ENCODE measurements around the gene SEMA4B. TPM values are rescaled to one million over a fixed set of nuclear protein-coding genes. Genes with fewer than 3 reads are reported as not detected.
A peak's percentile ranks its signal among the peaks of the same experiment; 100 is the strongest.

The SEMA4B gene
- total RNA-seq, 2 donors from 2014 or later: 26.9 to 38.4 TPM

DNA sequence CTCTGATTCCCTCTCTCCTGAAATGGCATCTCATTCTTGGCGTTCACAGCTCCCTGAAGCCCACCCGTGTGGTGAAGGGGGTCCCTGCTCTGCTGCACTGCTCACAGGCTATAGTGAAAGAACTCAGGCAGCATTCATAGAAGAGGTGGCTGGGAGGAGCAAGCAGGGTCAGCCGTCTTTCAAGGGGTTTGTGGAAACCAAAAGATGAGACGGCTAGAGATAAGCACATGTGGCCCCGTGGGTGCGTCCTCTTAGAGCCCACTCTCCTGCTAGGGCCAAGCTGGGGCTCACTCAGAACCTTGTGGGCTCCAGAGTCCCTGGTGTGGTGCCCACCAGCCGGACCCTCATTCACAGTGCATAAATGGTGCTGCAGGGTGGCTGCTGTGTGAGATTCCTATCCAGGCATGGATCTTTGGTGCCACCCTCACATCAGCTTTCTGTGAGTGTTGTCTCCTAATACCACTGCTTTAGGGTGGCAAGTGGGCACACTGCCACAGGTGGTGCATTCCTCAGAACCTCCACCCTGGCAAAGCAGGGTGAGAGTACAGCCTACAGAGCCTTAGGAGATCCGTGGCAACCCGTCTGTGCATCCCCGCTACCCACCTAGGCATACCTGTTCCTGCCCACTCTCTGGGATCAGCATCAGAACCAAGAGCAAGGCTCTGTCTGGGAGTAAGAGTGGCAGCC lies 11.2 kb upstream of the SEMA4B start:
- Histone ChIP-seq H3K36me3 (no peaks in the 10 kb centered on the region), H3K4me1 (ENCODE audit: control insufficient read depth in 1 of 2, low read depth in 2 of 2) (peaks cover 17 to 44% of the 10 kb centered on the region in 2 donors), H3K4me3 (no peak overlapping the region), H3K9me3 (no peaks in the 10 kb centered on the region), H3K27me3 (replicated peaks; ENCODE audit: insufficient read depth) (no peaks in the 10 kb centered on the region), H3K27ac (no peak overlapping the region)
- ATAC-seq (ENCODE audit: insufficient number of reproducible peaks, low FRiP score, low read depth) (no peak), DNase-seq (ENCODE audit: low spot score) (no peak)
- TF ChIP-seq, protein P1, sequence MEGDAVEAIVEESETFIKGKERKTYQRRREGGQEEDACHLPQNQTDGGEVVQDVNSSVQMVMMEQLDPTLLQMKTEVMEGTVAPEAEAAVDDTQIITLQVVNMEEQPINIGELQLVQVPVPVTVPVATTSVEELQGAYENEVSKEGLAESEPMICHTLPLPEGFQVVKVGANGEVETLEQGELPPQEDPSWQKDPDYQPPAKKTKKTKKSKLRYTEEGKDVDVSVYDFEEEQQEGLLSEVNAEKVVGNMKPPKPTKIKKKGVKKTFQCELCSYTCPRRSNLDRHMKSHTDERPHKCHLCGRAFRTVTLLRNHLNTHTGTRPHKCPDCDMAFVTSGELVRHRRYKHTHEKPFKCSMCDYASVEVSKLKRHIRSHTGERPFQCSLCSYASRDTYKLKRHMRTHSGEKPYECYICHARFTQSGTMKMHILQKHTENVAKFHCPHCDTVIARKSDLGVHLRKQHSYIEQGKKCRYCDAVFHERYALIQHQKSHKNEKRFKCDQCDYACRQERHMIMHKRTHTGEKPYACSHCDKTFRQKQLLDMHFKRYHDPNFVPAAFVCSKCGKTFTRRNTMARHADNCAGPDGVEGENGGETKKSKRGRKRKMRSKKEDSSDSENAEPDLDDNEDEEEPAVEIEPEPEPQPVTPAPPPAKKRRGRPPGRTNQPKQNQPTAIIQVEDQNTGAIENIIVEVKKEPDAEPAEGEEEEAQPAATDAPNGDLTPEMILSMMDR (IDR thresholded peaks at IDR 0.05): no peak

- Histone ChIP-seq H3K4me3 (no peak overlapping the region), H3K27me3 (replicated peaks; ENCODE audit: insufficient read depth) (no peaks in the 10 kb centered on the region), H3K9me3 (no peaks in the 10 kb centered on the region), H3K36me3 (no peaks in the 10 kb centered on the region), H3K4me1 (ENCODE audit: control insufficient read depth in 1 of 2, low read depth in 2 of 2) (peaks cover 17 to 36% of the 10 kb centered on the region in 2 donors), H3K27ac (no peak overlapping the region)
- TF ChIP-seq, protein P1 (IDR thresholded peaks at IDR 0.05): no peak
- DNase-seq (ENCODE audit: low spot score) (no peak), ATAC-seq (ENCODE audit: insufficient number of reproducible peaks, low FRiP score, low read depth) (no peak)
These were observed 10.4 kb upstream of the SEMA4B start for GRCh38 chr15:90190606-90191343.

GRCh38 chr15:90191344-90191687 lies 9.8 kb upstream of the SEMA4B start:
- Histone ChIP-seq H3K27ac (peak overlapping the region; percentile 44 to 47), H3K27me3 (replicated peaks; ENCODE audit: insufficient read depth) (no peaks in the 10 kb centered on the region), H3K9me3 (no peaks in the 10 kb centered on the region), H3K4me1 (ENCODE audit: control insufficient read depth in 1 of 2, low read depth in 2 of 2) (peaks cover 17 to 36% of the 10 kb centered on the region in 2 donors), H3K36me3 (no peaks in the 10 kb centered on the region), H3K4me3 (no peak overlapping the region)
- DNase-seq (ENCODE audit: low spot score) (no peak), ATAC-seq (ENCODE audit: insufficient number of reproducible peaks, low FRiP score, low read depth) (no peak)
- TF ChIP-seq, protein P1 (IDR thresholded peaks at IDR 0.05): no peak

- peak overlapping the region; percentile 44 to 47 for H3K27ac ChIP-seq
- H3K9me3 ChIP-seq: no peaks in the 10 kb centered on the region
- no peaks in the 10 kb centered on the region for H3K36me3 ChIP-seq
- H3K27me3 ChIP-seq (replicated peaks; ENCODE audit: insufficient read depth): no peaks in the 10 kb centered on the region
- H3K4me1 ChIP-seq (ENCODE audit: control insufficient read depth in 1 of 2, low read depth in 2 of 2): peaks cover 17 to 36% of the 10 kb centered on the region in 2 donors
- ATAC-seq (ENCODE audit: insufficient number of reproducible peaks, low FRiP score, low read depth) (no peak), DNase-seq (ENCODE audit: low spot score) (no peak)
- TF ChIP-seq, protein P1 (IDR thresholded peaks at IDR 0.05): no peak
- H3K4me3 ChIP-seq: no peak overlapping the region
These were observed 9.2 kb upstream of the SEMA4B start for GRCh38 chr15:90191794-90192509.

Measured in thoracic aorta (tissue), 2 donors.